COLO668 (cell line): ENCODE measurements around the gene MAPKAPK2.

ENCODE experiments used
- DNase-seq: peaks from one replicate; lab custom pipeline; 2025; ENCODE audit not compliant: unreplicated experiment; lab: John Stamatoyannopoulos, UW

The MAPKAPK2 gene

DNA sequence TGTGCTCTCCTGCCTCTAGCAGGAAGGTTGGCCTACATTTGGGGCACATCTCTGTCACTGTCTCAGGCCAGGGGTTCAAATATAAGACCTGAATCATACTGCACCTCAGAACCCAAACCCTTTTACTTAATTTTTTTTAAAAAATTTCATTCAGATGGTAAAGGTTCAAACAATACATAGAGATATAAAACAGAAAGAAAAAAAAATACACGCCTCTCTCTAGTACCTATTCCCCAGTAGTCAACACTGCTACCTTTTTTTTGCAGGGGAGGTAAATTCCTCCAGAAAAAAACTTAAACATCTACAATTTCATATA, 32.9 kb downstream of the MAPKAPK2 start:
- no peak for DNase-seq

DNA sequence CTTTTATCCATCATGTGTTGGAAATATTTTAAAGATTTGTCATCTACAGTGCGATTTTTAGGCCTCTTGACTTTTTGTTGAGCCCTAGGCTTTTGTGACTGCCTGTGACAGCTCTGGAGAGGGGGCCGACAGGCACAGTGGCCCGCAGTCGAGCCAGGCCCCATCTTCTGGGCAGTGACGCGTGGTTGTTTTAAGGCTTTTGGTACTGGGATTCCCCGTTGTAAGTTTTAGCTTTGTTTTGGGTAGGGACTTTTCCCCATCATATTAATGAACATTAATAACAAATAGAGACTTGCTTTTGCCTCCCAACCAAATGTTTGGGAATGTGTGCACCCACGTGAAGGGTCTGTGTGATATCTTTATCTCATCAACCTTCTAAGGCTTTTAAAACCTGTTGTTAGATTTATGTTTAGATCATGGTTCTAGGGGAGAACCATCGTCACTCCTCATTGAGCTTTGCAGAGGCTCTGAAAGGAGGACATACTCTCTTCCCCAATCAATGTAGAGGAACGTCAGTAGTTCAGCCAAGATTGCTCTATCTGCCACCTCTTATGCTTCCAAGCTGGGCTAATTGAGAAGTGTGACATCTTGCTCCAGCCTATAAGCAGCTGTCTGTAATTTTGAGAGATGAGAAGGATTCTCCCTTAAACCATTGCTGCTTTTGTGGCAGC, 34.6 kb downstream of the MAPKAPK2 start:
- DNase-seq = no peak

DNA sequence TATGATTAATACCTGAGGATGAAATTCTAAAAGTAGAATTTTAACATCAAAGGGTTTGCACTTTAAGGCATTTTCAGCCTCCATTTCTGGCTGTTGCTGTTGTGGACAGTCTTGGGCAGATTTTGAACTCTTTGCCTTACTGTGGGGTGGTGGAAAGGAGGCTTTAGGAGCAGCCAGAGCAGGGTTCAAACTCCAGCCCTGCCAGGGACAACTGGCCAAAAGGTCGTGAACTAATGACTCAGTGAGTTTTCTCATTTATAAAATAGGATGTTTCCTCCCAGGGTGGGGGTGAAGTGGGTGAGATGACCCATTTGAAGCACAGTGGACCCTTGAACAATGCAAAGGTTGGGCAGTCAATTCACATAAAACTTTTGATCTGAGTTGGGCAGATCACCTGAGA, 36.7 kb downstream of the MAPKAPK2 start:
- DNase-seq = no peak

GRCh38 chr1:206722751-206723461, 38.2 kb downstream of the MAPKAPK2 start:
- DNase-seq = no peak

DNA sequence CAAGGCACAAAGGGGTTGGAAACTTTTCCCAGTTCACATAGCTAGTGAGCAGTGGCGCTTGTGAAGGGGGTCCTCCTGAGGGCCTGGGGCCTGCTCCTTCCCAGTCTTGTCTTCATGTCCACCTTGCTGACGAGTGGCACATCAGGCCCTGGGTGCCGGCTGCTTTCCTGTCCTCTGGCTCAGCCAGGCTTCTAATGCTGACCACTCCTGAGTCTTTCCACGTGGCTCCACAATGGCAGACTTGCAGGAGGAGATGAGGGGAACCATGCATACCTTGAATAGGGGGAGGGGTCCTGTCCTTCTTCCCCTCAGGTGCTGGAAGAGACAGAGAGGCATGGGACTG, 38.7 kb downstream of the MAPKAPK2 start:
- DNase-seq = no peak

GRCh38 chr1:206723805-206724472, 39.2 kb downstream of the MAPKAPK2 start:
- no peak for DNase-seq

DNA sequence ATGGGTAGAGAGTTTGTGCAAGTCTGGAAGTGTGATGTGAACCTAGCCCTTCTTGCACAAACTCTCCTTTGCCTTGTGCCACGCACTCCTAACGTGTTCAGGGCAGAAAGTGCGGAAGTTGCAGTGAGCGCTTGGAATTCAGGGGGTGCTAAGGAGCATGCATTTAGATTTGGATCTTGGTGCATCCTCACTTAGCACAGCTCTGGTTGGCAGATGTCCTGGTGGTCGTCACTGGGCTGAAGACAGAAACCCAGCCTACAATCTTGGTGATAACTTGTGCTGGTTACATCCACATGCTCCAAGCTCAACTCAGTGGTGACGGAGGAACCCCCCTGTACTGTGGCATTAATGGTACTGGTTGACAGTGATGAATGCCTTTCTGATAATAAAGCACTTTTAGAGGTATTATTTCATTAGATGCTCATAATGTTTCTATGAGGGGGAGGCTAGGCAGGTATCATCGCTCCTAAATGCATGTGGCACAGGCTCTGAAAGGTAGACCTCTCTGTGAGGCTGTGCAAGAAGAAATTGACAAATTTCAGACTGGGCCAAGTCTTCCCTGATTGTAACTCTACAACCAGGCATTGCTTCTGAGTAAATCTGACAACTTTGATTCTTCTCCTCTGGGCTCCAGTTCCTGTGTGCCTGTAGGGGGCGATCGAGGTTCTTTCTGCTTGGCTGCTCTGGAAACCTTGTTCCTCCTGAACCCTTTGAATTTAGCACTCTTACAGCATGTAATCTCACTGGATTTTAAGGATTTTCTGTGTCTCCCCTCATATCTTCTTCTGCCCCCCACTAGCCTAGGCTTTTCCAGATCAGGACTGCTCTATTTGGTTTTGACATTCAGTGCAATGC, 40.6 kb downstream of the MAPKAPK2 start:
- peak; percentile 52 for DNase-seq

- no peak for DNase-seq
Observed at GRCh38 chr1:206727981-206728696, 43.4 kb downstream of the MAPKAPK2 start.

DNA sequence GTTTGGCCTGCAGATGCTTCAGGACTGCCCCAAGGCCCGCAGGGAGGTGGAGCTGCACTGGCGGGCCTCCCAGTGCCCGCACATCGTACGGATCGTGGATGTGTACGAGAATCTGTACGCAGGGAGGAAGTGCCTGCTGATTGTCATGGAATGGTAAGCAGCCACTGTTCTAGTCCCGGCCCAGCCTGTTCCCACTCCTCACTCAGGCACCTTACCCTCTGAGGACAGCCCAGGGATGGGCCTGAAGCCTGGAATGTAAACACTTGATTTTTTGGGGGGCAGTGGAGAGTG, 43.9 kb downstream of the MAPKAPK2 start:
- no peak for DNase-seq

GRCh38 chr1:206729050-206729449, 44.3 kb downstream of the MAPKAPK2 start:
- no peak for DNase-seq

GRCh38 chr1:206729507-206729906, 44.8 kb downstream of the MAPKAPK2 start:
- no peak for DNase-seq

DNA sequence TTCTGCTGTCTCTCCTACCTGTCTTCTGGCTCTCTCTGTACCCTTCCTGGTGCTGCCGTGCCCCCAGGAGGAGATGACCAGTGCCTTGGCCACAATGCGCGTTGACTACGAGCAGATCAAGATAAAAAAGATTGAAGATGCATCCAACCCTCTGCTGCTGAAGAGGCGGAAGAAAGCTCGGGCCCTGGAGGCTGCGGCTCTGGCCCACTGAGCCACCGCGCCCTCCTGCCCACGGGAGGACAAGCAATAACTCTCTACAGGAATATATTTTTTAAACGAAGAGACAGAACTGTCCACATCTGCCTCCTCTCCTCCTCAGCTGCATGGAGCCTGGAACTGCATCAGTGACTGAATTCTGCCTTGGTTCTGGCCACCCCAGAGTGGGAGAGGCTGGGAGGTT, 47.8 kb downstream of the MAPKAPK2 start:
- DNase-seq = no peak

GRCh38 chr1:206732992-206733391, 48.3 kb downstream of the MAPKAPK2 start:
- no peak for DNase-seq

GRCh38 chr1:206734499-206735142, 49.9 kb downstream of the MAPKAPK2 start:
- peak; percentile 50 for DNase-seq

DNA sequence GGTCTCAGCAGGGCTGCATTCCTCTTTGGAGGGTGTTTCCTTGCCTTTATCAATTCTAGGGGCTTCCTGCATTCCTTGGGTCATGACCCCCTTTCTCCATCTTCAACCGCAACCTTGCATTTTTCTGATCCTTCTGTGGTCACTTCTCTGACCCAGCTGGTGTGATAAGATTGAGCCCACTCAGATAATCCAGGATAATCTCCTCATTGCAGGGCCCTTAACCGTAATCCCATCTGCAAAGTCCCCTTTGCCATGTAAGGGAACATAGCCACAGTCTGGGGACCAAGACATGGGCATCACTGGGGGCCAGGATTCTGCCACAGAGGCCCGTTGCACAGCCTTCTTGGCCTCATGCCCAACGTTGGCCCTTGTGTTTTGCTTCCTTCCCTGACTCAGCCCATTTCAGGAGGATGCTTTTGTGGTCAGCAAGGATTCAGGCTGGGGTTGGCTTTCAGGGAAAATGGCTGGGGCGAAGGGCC, 50.9 kb downstream of the MAPKAPK2 start:
- no peak for DNase-seq

GRCh38 chr1:206736878-206737728, 52.4 kb downstream of the MAPKAPK2 start:
- DNase-seq = no peak

DNA sequence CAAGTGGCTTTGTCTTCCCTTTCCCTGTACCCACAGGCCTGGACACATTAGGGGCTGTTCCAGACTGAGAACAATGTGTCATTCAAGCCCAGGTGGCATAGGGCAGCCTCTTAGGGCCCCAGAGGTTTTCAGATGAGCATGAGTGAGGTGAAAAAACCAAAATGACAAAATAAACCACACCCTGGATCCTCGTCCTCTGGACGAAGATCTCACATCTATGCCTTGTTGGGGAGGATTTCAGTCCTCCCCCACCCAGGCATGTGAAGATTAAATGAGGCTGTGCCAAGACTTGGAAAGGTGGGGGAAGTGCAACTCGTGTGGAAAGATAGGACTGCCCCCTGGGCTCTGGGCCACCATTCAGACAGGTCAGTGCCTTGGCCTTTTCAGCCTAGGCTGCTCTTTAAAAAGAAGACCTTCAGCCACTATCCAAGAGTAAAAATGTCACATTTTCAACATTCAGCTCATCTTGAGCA, 53.1 kb downstream of the MAPKAPK2 start:
- no peak for DNase-seq

DNA sequence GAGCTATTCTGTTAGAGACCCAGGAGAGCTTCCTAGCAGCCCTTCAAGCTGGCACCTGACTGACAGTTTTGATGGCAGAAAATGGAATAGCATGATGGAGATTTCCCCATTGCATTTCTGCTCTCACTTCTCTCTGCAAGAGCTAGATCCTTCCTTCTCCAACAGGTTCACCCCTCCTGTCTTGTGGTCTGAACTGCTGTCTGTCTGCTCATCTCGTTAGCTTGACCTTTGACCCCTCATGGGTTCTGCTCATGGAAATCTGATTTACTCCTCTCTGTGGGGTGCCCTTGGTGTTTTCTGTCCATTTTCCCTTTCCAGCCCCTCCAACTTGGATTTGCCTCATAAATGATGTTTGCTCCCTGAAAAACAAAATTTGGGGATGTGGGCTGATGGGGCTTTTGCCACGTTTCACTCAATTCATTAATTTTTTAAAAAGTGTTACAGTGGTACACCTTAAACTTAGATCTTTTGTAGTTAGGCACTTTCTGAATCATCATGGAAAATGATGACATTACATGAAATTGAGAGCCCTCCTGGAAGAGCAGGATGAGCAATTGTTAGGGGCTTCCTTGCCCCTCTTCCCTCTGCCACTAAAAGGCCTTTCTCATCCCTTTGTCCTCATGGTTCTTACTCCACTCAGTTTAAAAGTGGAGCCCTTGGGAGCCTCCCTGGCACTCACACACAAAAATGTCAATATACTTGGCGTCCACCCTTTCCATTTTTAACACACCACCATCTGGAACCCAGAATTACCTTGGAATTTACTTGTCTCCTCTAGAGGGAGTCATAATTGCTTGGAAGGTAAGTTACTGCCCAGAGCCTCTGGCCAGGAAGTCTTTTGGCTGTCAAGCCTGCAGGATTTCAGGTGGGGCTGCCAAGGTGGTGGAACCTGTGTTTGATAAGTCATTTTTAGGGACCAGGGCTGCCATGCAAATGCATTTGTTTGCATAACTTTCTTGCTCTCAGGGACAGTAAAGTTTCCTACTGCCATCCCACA, 54.0 kb downstream of the MAPKAPK2 start:
- DNase-seq = no peak
